Endodermal cell (in vitro differentiated cells): ENCODE results near the gene NAA16. TPM values are rescaled to one million over a fixed set of nuclear protein-coding genes. Genes with fewer than 3 reads are reported as not detected.

ENCODE experiments used
- DNase-seq: peaks from one replicate; pipeline ENCODE4 v3.0.0-alpha.2; 2017
- H3K27ac ChIP-seq: 2 replicates; pipeline ENCODE4 v1.5.1; 2013; ENCODE audit warnings: mild to moderate bottlenecking, low read depth, low read length, moderate library complexity
- H3K27me3 ChIP-seq: 2 replicates; pipeline ENCODE4 v1.6.1; 2013; ENCODE audit warnings: mild to moderate bottlenecking, low read length, moderate library complexity; ENCODE audit not compliant: insufficient read depth, control insufficient read depth, poor library complexity, severe bottlenecking
- H3K36me3 ChIP-seq: 2 replicates; pipeline ENCODE4 v1.7.0; 2013; ENCODE audit warnings: mild to moderate bottlenecking, low read length, moderate library complexity; ENCODE audit not compliant: control insufficient read depth, insufficient read depth
- H3K4me1 ChIP-seq: one replicate; pipeline ENCODE4 v1.7.0; 2013; ENCODE audit warnings: low read length; ENCODE audit not compliant: control insufficient read depth, insufficient read depth
- H3K4me3 ChIP-seq: 2 replicates; pipeline ENCODE4 v1.5.1; 2013; ENCODE audit warnings: mild to moderate bottlenecking, low read length, moderate library complexity
- H3K9ac ChIP-seq: 2 replicates; pipeline ENCODE4 v1.6.1; 2013; ENCODE audit warnings: mild to moderate bottlenecking, low read length, moderate library complexity; ENCODE audit not compliant: poor library complexity, severe bottlenecking; ENCODE audit errors: extremely low read depth
- H3K9me3 ChIP-seq: 2 replicates; pipeline ENCODE4 v1.6.1; 2013; ENCODE audit warnings: mild to moderate bottlenecking, low read length, moderate library complexity; ENCODE audit not compliant: control insufficient read depth
- H3K27ac Mint-ChIP-seq: 2 replicates; pipeline ENCODE4 v1.8.0; 2020; ENCODE audit warnings: mixed read lengths
- H3K27me3 Mint-ChIP-seq: 2 replicates; pipeline ENCODE4 v1.8.0; 2021; ENCODE audit warnings: mild to moderate bottlenecking, mixed read lengths; ENCODE audit not compliant: insufficient read depth
- H3K36me3 Mint-ChIP-seq: 2 replicates; pipeline ENCODE4 v1.8.0; 2020; ENCODE audit warnings: low read depth, mixed read lengths
- H3K4me1 Mint-ChIP-seq: 2 replicates; pipeline ENCODE4 v1.8.0; 2020; ENCODE audit warnings: mixed read lengths
- H3K4me3 Mint-ChIP-seq: 2 replicates; pipeline ENCODE4 v1.8.0; 2020; ENCODE audit warnings: mild to moderate bottlenecking, moderate library complexity, mixed read lengths
- H3K9me3 Mint-ChIP-seq: 2 replicates; pipeline ENCODE4 v1.8.0; 2020; ENCODE audit warnings: mild to moderate bottlenecking, mixed read lengths
- WGBS, 2 experiments: methylation state at CpG; one replicate each; pipeline versions ENCODE4 v1.1.5 to v1.1.7; 2013; ENCODE audit warnings: missing lambda C conversion rate in 2 of 2, mixed read lengths in 1 of 2; ENCODE audit not compliant: insufficient coverage in 1 of 2, insufficient read length in 1 of 2; 5-methylcytosine and 5-hydroxymethylcytosine counted together
- total RNA-seq, 2 donors: library from RNA; stranded (reverse); fragmentation: NEBNext Ultra II Directional in 1 of 2; extraction: Animal tissue kit (Norgen Biotek cat#: 25700) in 1 of 2; gene quantifications; 2 replicates in 1 of 2; 3 replicates in 1 of 2; pipeline ENCODE4 v1.2.1, GENCODE V29; 2021
- TF ChIP-seq, protein P1 (sequence below): fragments of 200-600 bp; sonication (generic); conservative IDR thresholded peaks from 2 replicates; pipeline ENCODE4 v1.5.0; 2021; ENCODE audit warnings: antibody characterized with exemption, mild to moderate bottlenecking

The NAA16 gene
- total RNA-seq, 2 donors from 2014 or later, result 29.3 to 30.9 TPM

DNA sequence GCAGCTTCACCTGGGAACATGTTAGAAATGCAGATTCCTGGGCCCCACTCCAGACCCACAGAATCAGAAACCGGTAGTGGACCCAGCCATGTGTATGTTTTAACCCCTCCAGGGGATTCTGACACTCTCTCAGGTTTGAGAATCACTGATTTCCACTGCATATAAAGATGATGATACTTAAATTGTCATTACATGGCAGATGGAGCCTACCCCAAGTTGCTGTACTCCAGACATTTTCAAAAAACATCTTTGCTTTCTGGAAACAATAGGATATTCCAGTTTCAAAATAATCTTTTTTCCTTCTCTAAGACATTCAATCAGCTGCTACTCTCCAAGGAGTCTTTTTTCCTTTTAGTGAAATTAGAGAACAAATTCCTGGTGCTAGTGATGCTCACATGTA, 97.7 kb downstream of the NAA16 start:
- Mint-ChIP-seq H3K36me3 (no peaks in the 10 kb centered on the region), H3K9me3 (no peaks in the 10 kb centered on the region), H3K27ac (no peak overlapping the region), H3K4me1 (peaks cover 2% of the 10 kb centered on the region), H3K4me3 (no peak overlapping the region), H3K27me3 (no peaks in the 10 kb centered on the region)
- Histone ChIP-seq H3K4me1 (no peaks in the 10 kb centered on the region), H3K27me3 (no peaks in the 10 kb centered on the region), H3K36me3 (no peaks in the 10 kb centered on the region), H3K27ac (no peak overlapping the region), H3K4me3 (no peak overlapping the region), H3K9ac (no peak overlapping the region), H3K9me3 (no peaks in the 10 kb centered on the region)
- no peak for DNase-seq
- TF ChIP-seq, protein P1, sequence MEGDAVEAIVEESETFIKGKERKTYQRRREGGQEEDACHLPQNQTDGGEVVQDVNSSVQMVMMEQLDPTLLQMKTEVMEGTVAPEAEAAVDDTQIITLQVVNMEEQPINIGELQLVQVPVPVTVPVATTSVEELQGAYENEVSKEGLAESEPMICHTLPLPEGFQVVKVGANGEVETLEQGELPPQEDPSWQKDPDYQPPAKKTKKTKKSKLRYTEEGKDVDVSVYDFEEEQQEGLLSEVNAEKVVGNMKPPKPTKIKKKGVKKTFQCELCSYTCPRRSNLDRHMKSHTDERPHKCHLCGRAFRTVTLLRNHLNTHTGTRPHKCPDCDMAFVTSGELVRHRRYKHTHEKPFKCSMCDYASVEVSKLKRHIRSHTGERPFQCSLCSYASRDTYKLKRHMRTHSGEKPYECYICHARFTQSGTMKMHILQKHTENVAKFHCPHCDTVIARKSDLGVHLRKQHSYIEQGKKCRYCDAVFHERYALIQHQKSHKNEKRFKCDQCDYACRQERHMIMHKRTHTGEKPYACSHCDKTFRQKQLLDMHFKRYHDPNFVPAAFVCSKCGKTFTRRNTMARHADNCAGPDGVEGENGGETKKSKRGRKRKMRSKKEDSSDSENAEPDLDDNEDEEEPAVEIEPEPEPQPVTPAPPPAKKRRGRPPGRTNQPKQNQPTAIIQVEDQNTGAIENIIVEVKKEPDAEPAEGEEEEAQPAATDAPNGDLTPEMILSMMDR, result no peak
- 80% methylated on average over 1 of the region's 1 CpG; no CpG with 5 or more reads in 1 of the 2 experiments for WGBS, 2 experiments

DNA sequence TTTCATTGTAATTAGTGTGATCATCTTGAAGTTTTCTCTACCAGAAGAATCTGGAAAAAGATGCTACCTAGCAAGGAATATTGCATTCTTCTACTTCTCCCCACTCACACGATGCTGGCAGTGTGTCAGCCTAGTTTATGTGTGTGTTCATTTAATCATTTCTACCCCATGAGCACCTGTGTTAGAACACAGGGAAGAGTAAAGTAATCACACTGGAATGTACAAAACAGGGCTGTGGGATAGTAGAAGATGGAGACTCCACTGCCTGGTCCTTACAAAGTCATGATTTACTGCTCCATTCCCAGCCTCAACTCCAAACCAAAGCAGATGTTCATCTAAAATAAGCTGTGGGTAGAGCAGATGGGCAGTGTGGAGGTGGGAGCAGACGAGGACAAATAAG, 98.5 kb downstream of the NAA16 start:
- no peak for DNase-seq
- Histone ChIP-seq H3K36me3 (no peaks in the 10 kb centered on the region), H3K27ac (no peak overlapping the region), H3K4me1 (no peaks in the 10 kb centered on the region), H3K4me3 (no peak overlapping the region), H3K9me3 (no peaks in the 10 kb centered on the region), H3K27me3 (no peaks in the 10 kb centered on the region), H3K9ac (no peak overlapping the region)
- H3K27ac Mint-ChIP-seq, result no peak overlapping the region
- no peak overlapping the region for H3K4me3 Mint-ChIP-seq
- no peaks in the 10 kb centered on the region for H3K36me3 Mint-ChIP-seq
- TF ChIP-seq, protein P1, result no peak
- 77% methylated on average over 1 of the region's 2 CpGs; no CpG with 5 or more reads in 1 of the 2 experiments for WGBS, 2 experiments
- H3K4me1 Mint-ChIP-seq, result peaks cover 2% of the 10 kb centered on the region
- H3K27me3 Mint-ChIP-seq, result no peaks in the 10 kb centered on the region
- H3K9me3 Mint-ChIP-seq, result no peaks in the 10 kb centered on the region

DNA sequence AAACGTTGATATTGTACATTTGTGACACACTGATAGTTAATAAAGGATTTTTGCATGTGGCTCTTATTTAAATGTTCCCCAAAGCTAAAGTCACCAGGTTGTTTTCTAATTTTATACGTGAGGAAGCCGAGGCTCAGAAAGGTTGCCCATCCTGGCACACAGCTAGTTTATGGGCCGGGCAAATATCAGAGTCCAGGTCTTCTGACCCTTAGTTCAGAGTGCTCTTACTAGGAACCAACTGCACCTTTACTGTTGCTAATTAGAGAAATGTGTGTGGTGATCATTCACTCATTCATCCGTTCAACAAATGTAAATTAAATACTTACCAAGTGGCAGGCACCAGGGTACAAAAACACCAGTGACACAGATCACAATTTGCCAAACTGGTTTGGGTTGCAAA, 100.0 kb downstream of the NAA16 start:
- peaks cover 2% of the 10 kb centered on the region for H3K4me1 Mint-ChIP-seq
- no peak overlapping the region for H3K27ac ChIP-seq
- WGBS, 2 experiments, result 86 to 91% methylated on average over 4 to 5 of the region's 5 CpGs
- H3K4me3 Mint-ChIP-seq, result no peak overlapping the region
- no peaks in the 10 kb centered on the region for H3K9me3 Mint-ChIP-seq
- no peaks in the 10 kb centered on the region for H3K4me1 ChIP-seq
- H3K27ac Mint-ChIP-seq, result no peak overlapping the region
- H3K36me3 Mint-ChIP-seq, result no peaks in the 10 kb centered on the region
- no peak overlapping the region for H3K9ac ChIP-seq
- no peak for DNase-seq
- no peaks in the 10 kb centered on the region for H3K9me3 ChIP-seq
- H3K4me3 ChIP-seq, result no peak overlapping the region
- H3K27me3 Mint-ChIP-seq, result no peaks in the 10 kb centered on the region
- TF ChIP-seq, protein P1, result no peak
- no peaks in the 10 kb centered on the region for H3K36me3 ChIP-seq
- H3K27me3 ChIP-seq, result no peaks in the 10 kb centered on the region
